HEK293T (cell line): ENCODE results near the gene CCDC88B.

Experiments
- CTCF ChIA-PET: fragments of 350-600 bp; formaldehyde crosslinking; extraction: SDS; loops from one replicate; lab custom pipeline; 2021; ENCODE audit warnings: antibody characterized with exemption, inconsistent platforms; lab: Yijun Ruan, JAX
- POLR2A ChIA-PET: fragments of 350-600 bp; formaldehyde crosslinking; extraction: SDS; loops from one replicate; lab custom pipeline; 2020; ENCODE audit warnings: antibody characterized with exemption, inconsistent platforms; lab: Yijun Ruan, JAX
- DNase-seq: peaks from one replicate; pipeline ENCODE4 v3.0.0; 2012; ENCODE audit warnings: mixed read lengths; ENCODE audit errors: extremely low spot score
- ARNT ChIP-seq: fragments of 450-650 bp; IDR thresholded peaks from 2 replicates; pipeline ENCODE4 v1.6.1; 2017; ENCODE audit warnings: mild to moderate bottlenecking
- BHLHE40 ChIP-seq: fragments of 450-650 bp; IDR thresholded peaks from 2 replicates; pipeline ENCODE4 v1.6.1; 2016; ENCODE audit warnings: mild to moderate bottlenecking, moderate library complexity, borderline replicate concordance
- CTBP1 ChIP-seq: fragments of 450-650 bp; IDR thresholded peaks from 2 replicates; pipeline ENCODE4 v1.6.1; 2016; ENCODE audit warnings: borderline replicate concordance
- ELF4 ChIP-seq: fragments of 450-650 bp; IDR thresholded peaks from 2 replicates; pipeline ENCODE4 v1.6.1; 2017; ENCODE audit warnings: antibody characterized with exemption
- FOXA1 ChIP-seq: fragments of 450-650 bp; IDR thresholded peaks from 2 replicates; pipeline ENCODE4 v1.6.1; 2016; ENCODE audit warnings: mild to moderate bottlenecking
- FOXK2 ChIP-seq: fragments of 450-650 bp; IDR thresholded peaks from 2 replicates; pipeline ENCODE4 v1.6.1; 2016; ENCODE audit warnings: mild to moderate bottlenecking
- FOXM1 ChIP-seq: fragments of 450-650 bp; IDR thresholded peaks from 2 replicates; pipeline ENCODE4 v1.6.1; 2017; ENCODE audit warnings: mild to moderate bottlenecking, borderline replicate concordance
- HDGF ChIP-seq: fragments of 450-650 bp; IDR thresholded peaks from 2 replicates; pipeline ENCODE4 v1.6.1; 2017; ENCODE audit warnings: antibody characterized with exemption, borderline replicate concordance
- L3MBTL2 ChIP-seq: fragments of 450-650 bp; conservative IDR thresholded peaks from 2 replicates; pipeline ENCODE4 v1.6.1; 2016; ENCODE audit warnings: mild to moderate bottlenecking
- LEF1 ChIP-seq: fragments of 450-650 bp; IDR thresholded peaks from 2 replicates; pipeline ENCODE4 v1.6.1; 2017; ENCODE audit warnings: mild to moderate bottlenecking, borderline replicate concordance
- NFRKB ChIP-seq: fragments of 450-650 bp; IDR thresholded peaks from 2 replicates; pipeline ENCODE4 v1.6.1; 2016; ENCODE audit warnings: mild to moderate bottlenecking, moderate library complexity
- PKNOX1 ChIP-seq: fragments of 450-650 bp; IDR thresholded peaks from 2 replicates; pipeline ENCODE4 v1.6.1; 2016
- SP1 ChIP-seq: fragments of 450-650 bp; IDR thresholded peaks from 2 replicates; pipeline ENCODE4 v1.6.1; 2017
- SUZ12 ChIP-seq: fragments of 450-650 bp; IDR thresholded peaks from 2 replicates; pipeline ENCODE4 v1.6.1; 2016; ENCODE audit warnings: mild to moderate bottlenecking
- TARDBP ChIP-seq: fragments of 450-650 bp; IDR thresholded peaks from 2 replicates; pipeline ENCODE4 v1.6.1; 2016
- ZNF384 ChIP-seq: fragments of 450-650 bp; IDR thresholded peaks from 2 replicates; pipeline ENCODE4 v1.6.1; 2016

The CCDC88B gene

GRCh38 chr11:64366751-64367150, 26.7 kb downstream of the CCDC88B start:
- ChIA-PET CTCF (interaction anchor here (1.2 kb wide), 1 partner anchor 12 kb away, joined by 4 read pairs; no protein-coding TSS in a partner anchor), POLR2A (no interaction called here)
- TF ChIP-seq CTBP1 (no peak), FOXM1 (no peak), LEF1 (no peak), L3MBTL2 (no peak), FOXK2 (no peak), SUZ12 (no peak), ZNF384 (no peak), ARNT (no peak), HDGF (no peak), ELF4 (no peak), BHLHE40 (no peak), NFRKB (no peak), FOXA1 (no peak), SP1 (no peak)
- no peak for DNase-seq

DNA sequence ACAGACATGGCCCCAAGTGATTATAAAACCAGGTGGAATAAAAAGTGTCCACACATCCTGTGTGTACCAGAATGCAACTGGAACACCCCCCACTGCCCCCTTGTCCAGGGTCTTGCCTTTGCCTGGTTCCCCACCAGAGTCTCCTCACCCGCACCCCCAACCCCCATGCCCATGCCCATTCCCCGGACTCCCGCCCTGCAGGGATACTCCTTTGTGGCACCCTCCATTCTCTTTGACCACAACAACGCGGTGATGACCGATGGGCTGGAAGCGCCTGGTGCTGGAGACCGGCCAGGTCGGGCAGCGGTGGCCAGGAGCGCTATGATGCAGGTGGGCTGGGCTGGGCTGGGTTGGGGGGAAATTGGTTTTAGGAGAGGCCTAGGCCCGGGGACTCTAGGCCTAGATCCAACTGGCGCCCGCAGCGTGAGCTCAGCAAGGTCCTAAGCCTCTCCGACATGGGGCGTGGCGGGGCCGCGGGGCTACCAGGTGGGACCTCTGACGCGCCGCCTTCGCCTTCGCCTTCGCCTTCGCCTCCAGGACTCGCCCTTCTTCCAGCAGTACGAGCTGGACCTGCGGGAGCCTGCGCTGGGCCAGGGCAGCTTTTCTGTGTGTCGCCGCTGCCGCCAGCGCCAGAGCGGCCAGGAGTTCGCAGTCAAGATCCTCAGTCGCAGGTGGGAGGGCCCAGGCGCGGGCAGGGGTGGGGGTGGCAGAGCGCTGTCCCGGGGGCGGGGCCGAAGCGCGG, 28.1 kb downstream of the CCDC88B start:
- no peak for DNase-seq
- POLR2A ChIA-PET: interaction anchor here (1.2 kb wide), 1 partner anchor 13 kb away, joined by 3 read pairs; no protein-coding TSS in a partner anchor
- no peak for TF ChIP-seq HDGF
- no peak for TF ChIP-seq FOXA1
- no peak for TF ChIP-seq PKNOX1
- no peak for TF ChIP-seq ZNF384
- no peak for TF ChIP-seq BHLHE40
- no peak for TF ChIP-seq FOXK2
- no peak for TF ChIP-seq CTBP1
- TF ChIP-seq FOXM1: no peak
- TF ChIP-seq L3MBTL2: no peak
- TF ChIP-seq SP1: no peak
- no peak for TF ChIP-seq ARNT
- CTCF ChIA-PET: interaction anchor here (1.2 kb wide), 1 partner anchor 13 kb away, joined by 4 read pairs; no protein-coding TSS in a partner anchor

DNA sequence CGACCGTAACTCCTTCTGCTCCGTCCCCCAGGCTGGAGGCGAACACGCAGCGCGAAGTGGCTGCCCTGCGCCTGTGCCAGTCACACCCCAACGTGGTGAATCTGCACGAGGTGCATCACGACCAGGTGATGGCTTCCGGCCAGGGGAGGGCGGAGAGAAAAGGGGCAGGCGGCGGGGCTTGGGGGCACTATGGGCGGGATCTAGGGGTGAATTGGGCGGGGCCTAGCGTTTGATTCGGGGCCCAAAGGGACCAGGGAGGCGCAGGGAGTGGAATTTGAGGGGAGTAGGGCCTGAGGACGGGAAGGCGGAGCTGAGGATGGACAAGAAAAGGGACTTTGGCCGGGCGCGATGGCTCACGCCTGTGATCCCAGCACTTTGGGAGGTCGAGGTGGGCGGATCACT, 28.7 kb downstream of the CCDC88B start:
- no peak for TF ChIP-seq BHLHE40
- no peak for TF ChIP-seq NFRKB
- no peak for TF ChIP-seq TARDBP
- TF ChIP-seq FOXA1: no peak
- TF ChIP-seq FOXM1: no peak
- no peak for TF ChIP-seq CTBP1
- no peak for TF ChIP-seq SP1
- no peak for TF ChIP-seq FOXK2
- no peak for TF ChIP-seq HDGF
- no peak for TF ChIP-seq LEF1
- no peak for TF ChIP-seq ELF4
- no peak for TF ChIP-seq ARNT
- no peak for TF ChIP-seq SUZ12
- CTCF ChIA-PET: no interaction called here
- POLR2A ChIA-PET: interaction anchor here (1.2 kb wide), 1 partner anchor 14 kb away, joined by 3 read pairs; no protein-coding TSS in a partner anchor
- no peak for DNase-seq

DNA sequence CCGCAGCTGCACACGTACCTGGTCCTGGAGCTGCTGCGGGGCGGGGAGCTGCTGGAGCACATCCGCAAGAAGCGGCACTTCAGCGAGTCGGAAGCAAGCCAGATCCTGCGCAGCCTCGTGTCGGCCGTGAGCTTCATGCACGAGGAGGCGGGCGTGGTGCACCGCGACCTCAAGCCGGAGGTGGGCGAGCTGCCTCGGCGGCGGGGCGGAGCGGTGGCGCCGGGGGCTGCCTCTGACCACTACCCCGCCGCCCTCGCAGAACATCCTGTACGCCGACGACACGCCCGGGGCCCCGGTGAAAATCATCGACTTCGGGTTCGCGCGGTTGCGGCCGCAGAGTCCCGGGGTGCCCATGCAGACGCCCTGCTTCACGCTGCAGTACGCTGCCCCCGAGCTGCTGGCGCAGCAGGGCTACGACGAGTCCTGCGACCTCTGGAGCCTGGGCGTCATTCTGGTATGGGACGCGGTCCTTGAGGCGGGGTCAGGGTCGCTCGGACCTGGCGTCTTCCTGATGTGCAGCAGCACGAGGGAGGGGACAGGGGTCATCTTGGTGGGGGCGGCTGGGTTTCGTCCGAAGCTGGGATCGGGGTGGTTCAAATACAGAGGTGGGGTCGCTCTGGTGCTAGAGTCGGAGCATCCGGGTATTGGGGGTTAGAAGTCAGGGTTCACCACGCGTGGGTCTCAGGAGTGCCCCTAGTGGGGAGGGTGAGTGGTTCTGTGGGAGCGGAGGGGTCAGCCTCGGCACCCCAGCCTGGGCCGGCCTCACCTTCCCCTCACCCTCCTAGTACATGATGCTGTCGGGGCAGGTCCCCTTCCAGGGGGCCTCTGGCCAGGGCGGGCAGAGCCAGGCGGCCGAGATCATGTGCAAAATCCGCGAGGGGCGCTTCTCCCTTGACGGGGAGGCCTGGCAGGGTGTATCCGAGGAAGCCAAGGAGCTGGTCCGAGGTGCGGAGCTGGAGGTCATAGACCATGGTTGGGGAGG, 29.7 kb downstream of the CCDC88B start:
- TF ChIP-seq SUZ12 (no peak), ELF4 (no peak), TARDBP (no peak), PKNOX1 (no peak), SP1 (no peak), CTBP1 (no peak)
- ChIA-PET CTCF (interaction anchor here (0.6 kb wide), 1 partner anchor 13 kb away, joined by 3 read pairs; no protein-coding TSS in a partner anchor), POLR2A (interaction anchor here (1.2 kb wide), 1 partner anchor 15 kb away, joined by 3 read pairs; no protein-coding TSS in a partner anchor)
- no peak for DNase-seq

DNA sequence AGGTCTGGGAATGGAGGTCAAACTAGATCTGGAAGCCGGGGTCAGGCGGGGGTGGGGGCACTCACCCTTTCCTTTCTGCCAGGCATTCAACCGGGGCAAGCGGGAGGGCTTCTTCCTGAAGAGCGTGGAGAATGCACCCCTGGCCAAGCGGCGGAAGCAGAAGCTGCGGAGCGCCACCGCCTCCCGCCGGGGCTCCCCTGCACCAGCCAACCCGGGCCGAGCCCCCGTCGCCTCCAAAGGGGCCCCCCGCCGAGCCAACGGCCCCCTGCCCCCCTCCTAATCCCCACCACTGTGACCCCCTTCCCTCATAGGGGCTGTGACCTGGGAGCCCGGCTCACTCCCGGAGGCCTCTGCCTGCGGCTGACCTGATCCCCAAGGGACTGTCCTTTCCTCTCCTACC, 31.2 kb downstream of the CCDC88B start:
- ChIA-PET CTCF (no interaction called here), POLR2A (interaction anchor here (1.2 kb wide), 1 partner anchor 15 kb away, joined by 3 read pairs; no protein-coding TSS in a partner anchor)
- DNase-seq: no peak
- TF ChIP-seq LEF1: no peak

- CTCF ChIA-PET: interaction anchor here (0.6 kb wide), 1 partner anchor 10 kb away, joined by 3 read pairs; no protein-coding TSS in a partner anchor
- DNase-seq: no peak
- POLR2A ChIA-PET: interaction anchor here (1.2 kb wide), 1 partner anchor 15 kb away, joined by 3 read pairs; no protein-coding TSS in a partner anchor
- TF ChIP-seq FOXM1 (no peak), SUZ12 (no peak)
Observed at GRCh38 chr11:64372021-64372420, 32.0 kb downstream of the CCDC88B start.
